OCI-LY3 (cell line): ENCODE data around the gene SNX1.

Source experiments
- H2AFZ ChIP-seq: fragments of 200-600, 300-600 bp; shearing (Covaris generic); 2 replicates; pipeline ENCODE4 v1.6.0; 2014; ENCODE audit warnings: antibody characterized with exemption, low read depth, low read length
- H3K27ac ChIP-seq: fragments of 200-600, 300-600 bp; sonication (generic); 2 replicates; pipeline ENCODE4 v1.5.1; 2014; ENCODE audit warnings: mild to moderate bottlenecking, low read length, moderate library complexity, mixed read lengths
- H3K27me3 ChIP-seq: fragments of 200-600, 300-600 bp; sonication (generic); 2 replicates; pipeline ENCODE4 v1.6.1; 2014; ENCODE audit warnings: low read depth, low read length, mixed read lengths
- H3K36me3 ChIP-seq: fragments of 200-600, 300-600 bp; sonication (generic); replicated peaks from 2 replicates; pipeline ENCODE3; 2014; ENCODE audit warnings: low read depth, low read length, mixed read lengths
- H3K4me1 ChIP-seq: fragments of 300-600, 200-600 bp; sonication (generic); 2 replicates; pipeline ENCODE4 v1.6.1; 2014; ENCODE audit warnings: low read length, mixed read lengths
- H3K4me2 ChIP-seq: fragments of 200-600, 300-600 bp; sonication (generic); 2 replicates; pipeline ENCODE4 v1.6.1; 2014; ENCODE audit warnings: low read length, mixed read lengths
- H3K4me3 ChIP-seq: fragments of 300-600, 200-600 bp; sonication (generic); 2 replicates; pipeline ENCODE4 v1.5.1; 2014; ENCODE audit warnings: antibody characterized with exemption, mild to moderate bottlenecking, low read length, moderate library complexity
- H3K79me2 ChIP-seq: fragments of 300-600, 200-600 bp; shearing (Covaris generic); 2 replicates; pipeline ENCODE4 v1.6.1; 2014; ENCODE audit warnings: mild to moderate bottlenecking, low read length, mixed read lengths
- H3K9ac ChIP-seq: fragments of 300-600, 200-600 bp; shearing (Covaris generic); 2 replicates; pipeline ENCODE4 v1.6.0; 2014; ENCODE audit warnings: mild to moderate bottlenecking, low read length, moderate library complexity
- H3K9me3 ChIP-seq: fragments of 200-600, 300-600 bp; shearing (Covaris generic); 2 replicates; pipeline ENCODE4 v1.6.1; 2014; ENCODE audit warnings: low read length, mixed read lengths; ENCODE audit not compliant: insufficient read depth
- H4K20me1 ChIP-seq: fragments of 200-600, 300-600 bp; sonication (generic); 2 replicates; pipeline ENCODE4 v1.6.1; 2016; ENCODE audit warnings: low read length, mixed read lengths; ENCODE audit not compliant: insufficient read depth
- EZH2phosphoT487 ChIP-seq: fragments of 200-600 bp; shearing (Covaris generic); IDR thresholded peaks from 2 replicates; pipeline ENCODE4 v1.6.1; 2018; ENCODE audit warnings: antibody characterized with exemption, mixed run types, low read depth
- TF ChIP-seq, protein P1 (sequence below): fragments of 200-600, 300-600 bp; sonication (generic); IDR thresholded peaks from 2 replicates; pipeline ENCODE4 v1.5.1; 2014; ENCODE audit warnings: antibody characterized with exemption, low read length, low read depth

SNX1 gene

GRCh38 chr15:64182859-64183370 lies 87.1 kb downstream of the SNX1 start:
- Histone ChIP-seq H3K9ac (no peak overlapping the region), H4K20me1 (no peaks in the 10 kb centered on the region), H3K4me2 (no peak overlapping the region), H3K36me3 (no peaks in the 10 kb centered on the region), H3K4me3 (no peak overlapping the region), H2AFZ (no peak overlapping the region), H3K9me3 (no peaks in the 10 kb centered on the region), H3K27me3 (no peaks in the 10 kb centered on the region), H3K27ac (no peak overlapping the region), H3K4me1 (peaks cover 9% of the 10 kb centered on the region; the same call in 1 of the 2 replicates), H3K79me2 (no peaks in the 10 kb centered on the region)
- no peak for TF ChIP-seq EZH2phosphoT487
- TF ChIP-seq, protein P1, sequence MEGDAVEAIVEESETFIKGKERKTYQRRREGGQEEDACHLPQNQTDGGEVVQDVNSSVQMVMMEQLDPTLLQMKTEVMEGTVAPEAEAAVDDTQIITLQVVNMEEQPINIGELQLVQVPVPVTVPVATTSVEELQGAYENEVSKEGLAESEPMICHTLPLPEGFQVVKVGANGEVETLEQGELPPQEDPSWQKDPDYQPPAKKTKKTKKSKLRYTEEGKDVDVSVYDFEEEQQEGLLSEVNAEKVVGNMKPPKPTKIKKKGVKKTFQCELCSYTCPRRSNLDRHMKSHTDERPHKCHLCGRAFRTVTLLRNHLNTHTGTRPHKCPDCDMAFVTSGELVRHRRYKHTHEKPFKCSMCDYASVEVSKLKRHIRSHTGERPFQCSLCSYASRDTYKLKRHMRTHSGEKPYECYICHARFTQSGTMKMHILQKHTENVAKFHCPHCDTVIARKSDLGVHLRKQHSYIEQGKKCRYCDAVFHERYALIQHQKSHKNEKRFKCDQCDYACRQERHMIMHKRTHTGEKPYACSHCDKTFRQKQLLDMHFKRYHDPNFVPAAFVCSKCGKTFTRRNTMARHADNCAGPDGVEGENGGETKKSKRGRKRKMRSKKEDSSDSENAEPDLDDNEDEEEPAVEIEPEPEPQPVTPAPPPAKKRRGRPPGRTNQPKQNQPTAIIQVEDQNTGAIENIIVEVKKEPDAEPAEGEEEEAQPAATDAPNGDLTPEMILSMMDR, result no peak

DNA sequence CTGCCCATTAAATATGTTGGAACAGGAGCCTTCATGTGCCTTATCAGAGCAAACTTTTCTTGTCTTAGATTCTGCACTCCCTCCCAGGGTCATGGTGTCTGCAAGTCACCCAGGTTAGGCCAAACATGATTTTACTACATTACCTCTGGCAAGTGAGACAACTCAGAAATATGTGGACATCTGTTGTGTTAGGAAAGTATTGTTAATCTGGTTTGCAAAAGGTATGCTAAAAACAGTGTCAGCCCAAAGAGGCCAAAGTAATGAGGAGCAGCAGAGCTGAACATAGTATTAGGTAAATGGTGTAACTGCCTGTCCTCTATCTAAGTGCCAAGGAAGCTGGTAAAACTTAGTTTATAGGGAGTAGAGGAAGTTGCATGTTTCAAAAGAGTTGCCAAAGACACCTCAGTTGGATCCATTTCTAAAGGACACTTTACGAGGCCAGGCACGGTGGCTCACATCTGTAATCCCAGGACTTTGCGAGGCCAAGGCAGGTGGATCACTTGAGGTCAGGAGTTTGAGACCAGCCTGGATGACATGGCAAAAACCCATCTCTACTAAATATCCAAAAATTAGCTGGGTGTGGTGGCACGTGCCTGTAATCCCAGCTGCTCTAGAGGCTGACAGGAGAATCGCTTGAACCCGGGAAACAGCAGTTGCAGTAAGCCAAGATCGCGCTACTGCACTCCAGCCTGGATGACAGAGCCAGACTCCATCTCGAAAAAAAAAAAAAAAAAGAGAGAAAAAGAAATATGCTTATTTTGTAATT lies 89.5 kb downstream of the SNX1 start:
- H3K4me1 ChIP-seq, result peaks cover 4% of the 10 kb centered on the region; the same call in 1 of the 2 replicates
- no peaks in the 10 kb centered on the region for H3K79me2 ChIP-seq
- no peak overlapping the region for H3K27ac ChIP-seq
- TF ChIP-seq, protein P1, result no peak
- TF ChIP-seq EZH2phosphoT487, result no peak
- no peaks in the 10 kb centered on the region for H3K9me3 ChIP-seq
- H3K4me3 ChIP-seq, result no peak overlapping the region
- no peaks in the 10 kb centered on the region for H3K27me3 ChIP-seq
- H4K20me1 ChIP-seq, result no peaks in the 10 kb centered on the region
- H2AFZ ChIP-seq, result no peak overlapping the region
- no peak overlapping the region for H3K9ac ChIP-seq
- H3K4me2 ChIP-seq, result no peak overlapping the region
- peaks cover 3% of the 10 kb centered on the region for H3K36me3 ChIP-seq

- H4K20me1 ChIP-seq, result no peaks in the 10 kb centered on the region
- H3K36me3 ChIP-seq, result peaks cover 3% of the 10 kb centered on the region
- no peaks in the 10 kb centered on the region for H3K4me1 ChIP-seq
- no peak overlapping the region for H3K27ac ChIP-seq
- H3K79me2 ChIP-seq, result no peaks in the 10 kb centered on the region
- H3K27me3 ChIP-seq, result no peaks in the 10 kb centered on the region
- no peak for TF ChIP-seq EZH2phosphoT487
- TF ChIP-seq, protein P1, result no peak
- H3K9ac ChIP-seq, result no peak overlapping the region
- no peak overlapping the region for H3K4me3 ChIP-seq
- H3K4me2 ChIP-seq, result no peak overlapping the region
- no peak overlapping the region for H2AFZ ChIP-seq
- no peaks in the 10 kb centered on the region for H3K9me3 ChIP-seq
Measured at GRCh38 chr15:64187396-64188191, 91.8 kb downstream of the SNX1 start.
